K562 (cell line): ENCODE measurements around the gene HS3ST4. TPM values are rescaled to one million over a fixed set of nuclear protein-coding genes. Genes with fewer than 3 reads are reported as not detected.

Experiments
- CTCFL ChIP-seq: IDR thresholded peaks from 2 replicates; pipeline ENCODE4 v1.6.1; 2011; ENCODE audit warnings: borderline replicate concordance, low read depth, mild to moderate bottlenecking, moderate library complexity, low read length; ENCODE audit not compliant: insufficient read depth, poor library complexity, severe bottlenecking
- FOXK1 ChIP-seq: sonication (generic); formaldehyde crosslinking; IDR thresholded peaks from 2 replicates; pipeline ENCODE4 v1.8.0; 2022; ENCODE audit warnings: missing genetic modification reagents, mild to moderate bottlenecking, borderline replicate concordance
- KLF10 ChIP-seq: fragments of 250-450 bp; sonication (Bioruptor Pico); IDR thresholded peaks from 2 replicates; pipeline ENCODE4 v1.6.1; 2021; ENCODE audit warnings: matching md5 sums
- NR2C2 ChIP-seq, 2 experiments: fragments of 200-800 bp in 1 of 2; sonication (Bioruptor generic) in 1 of 2; sonication (generic) in 1 of 2; formaldehyde crosslinking in 1 of 2; IDR thresholded peaks; 2 replicates each; pipeline versions ENCODE4 v1.6.1 to v1.8.0; 2016 to 2022; ENCODE audit warnings: mild to moderate bottlenecking in 1 of 2, missing compliant biosample characterization in 1 of 2, missing genetic modification characterization in 1 of 2, missing genetic modification reagents in 1 of 2
- SMAD4 ChIP-seq: fragments of 250-450 bp; sonication (Bioruptor Pico); conservative IDR thresholded peaks from 2 replicates; pipeline ENCODE4 v1.8.0; 2021; ENCODE audit warnings: inconsistent platforms, mild to moderate bottlenecking, moderate library complexity
- TBP ChIP-seq: optimal IDR thresholded peaks from 2 replicates; pipeline ENCODE3; 2011; ENCODE audit warnings: low read depth, low read length, improper control_type of control experiment
- ZSCAN29 ChIP-seq: fragments of 450-650 bp; IDR thresholded peaks from 2 replicates; pipeline ENCODE4 v1.6.1; 2017
- polyA plus RNA-seq, 8 experiments: library from polyadenylated mRNA; depleted of rRNA in 4 of 8; stranded (reverse) in 5 of 8; unstranded in 3 of 8; fragments of >200 nt; fragmentation: Nextera tagmentation in 2 of 8; fragmentation: Illumina TruSeq in 1 of 8; extraction: Ambion mirVana in 2 of 8; extraction: Trizol in 1 of 8; gene quantifications; 2 replicates each; pipeline versions ENCODE4 v1.2.1 to v1.2.3, GENCODE V29; 2011 to 2014; ENCODE audit warnings: inconsistent platforms in 1 of 8, missing spikeins in 1 of 8
- total RNA-seq, 7 experiments: library from RNA; depleted of rRNA in 6 of 7; stranded (reverse); fragments of >200 nt in 6 of 7; fragmentation: Illumina TruSeq in 2 of 7; extraction: Trizol in 2 of 7; gene quantifications; 2 replicates each; pipeline versions ENCODE4 v1.2.1 to v1.2.3, GENCODE V29; 2011 to 2021; ENCODE audit warnings: low replicate concordance in 1 of 7
- TF ChIP-seq, protein P1 (sequence below): fragments of 250-450 bp; sonication (Bioruptor Pico); IDR thresholded peaks from 2 replicates; pipeline ENCODE4 v1.8.0; 2021; ENCODE audit warnings: moderate library complexity, mild to moderate bottlenecking, inconsistent platforms

The HS3ST4 gene
- total and polyA plus RNA-seq, 9 of the 15 experiments (the other 6 are each of a cell fraction or from before 2014, with no cell fraction given), result not detected

DNA sequence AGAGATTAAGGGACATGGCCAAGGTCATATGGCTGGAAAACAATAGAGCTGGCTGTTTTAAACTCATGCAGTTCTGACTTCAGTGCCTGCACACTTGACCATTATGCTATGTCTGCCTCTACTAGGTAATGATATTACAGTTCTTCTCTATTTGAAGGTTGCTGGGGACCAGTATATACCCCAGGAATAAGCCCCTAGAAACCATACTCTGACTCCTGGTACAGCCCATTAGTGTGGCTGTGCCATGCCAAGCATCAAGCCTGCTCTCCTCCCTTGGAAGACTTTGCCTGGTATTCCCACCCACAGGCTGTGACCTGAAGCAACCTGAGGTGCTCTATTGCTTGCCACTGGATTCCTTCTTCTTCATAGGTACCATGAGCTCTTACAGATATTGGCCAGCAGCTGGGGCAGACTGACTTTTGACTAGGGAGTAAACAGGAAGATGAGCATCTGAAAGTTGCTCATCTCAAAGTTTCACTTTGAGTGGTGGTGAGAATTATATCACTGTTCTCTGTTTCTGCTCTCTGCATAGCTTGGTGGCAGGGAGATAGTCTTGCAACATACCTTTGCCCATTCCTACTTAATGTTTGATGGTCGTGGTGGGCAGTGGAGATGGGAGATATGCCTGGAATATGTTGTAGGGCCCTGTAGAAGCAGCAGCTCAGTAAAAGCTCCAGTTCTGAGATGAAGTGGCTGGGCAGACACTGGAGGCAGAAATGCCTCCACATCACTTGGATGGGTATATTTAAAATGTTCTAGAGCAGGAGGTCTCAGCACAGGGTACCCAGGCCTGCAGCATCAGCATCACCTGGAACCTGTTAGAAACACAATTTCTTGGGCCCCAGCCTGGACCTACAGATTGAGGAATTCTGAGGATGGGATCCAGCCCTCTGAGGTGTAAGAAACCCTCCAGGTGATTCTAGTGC is 274.7 kb downstream of the HS3ST4 start (continued):
- TF ChIP-seq KLF10 (CRISPR knock-in tag) (no peak), FOXK1 (CRISPR knock-in tag) (no peak), NR2C2 (CRISPR knock-in tag; IDR thresholded peaks at IDR 0.05) (no peak), NR2C2 (tag; IDR thresholded peaks at IDR 0.05) (no peak), TBP (no peak), CTCFL (no peak), SMAD4 (CRISPR knock-in tag) (no peak), ZSCAN29 (no peak)
- TF ChIP-seq, protein P1, sequence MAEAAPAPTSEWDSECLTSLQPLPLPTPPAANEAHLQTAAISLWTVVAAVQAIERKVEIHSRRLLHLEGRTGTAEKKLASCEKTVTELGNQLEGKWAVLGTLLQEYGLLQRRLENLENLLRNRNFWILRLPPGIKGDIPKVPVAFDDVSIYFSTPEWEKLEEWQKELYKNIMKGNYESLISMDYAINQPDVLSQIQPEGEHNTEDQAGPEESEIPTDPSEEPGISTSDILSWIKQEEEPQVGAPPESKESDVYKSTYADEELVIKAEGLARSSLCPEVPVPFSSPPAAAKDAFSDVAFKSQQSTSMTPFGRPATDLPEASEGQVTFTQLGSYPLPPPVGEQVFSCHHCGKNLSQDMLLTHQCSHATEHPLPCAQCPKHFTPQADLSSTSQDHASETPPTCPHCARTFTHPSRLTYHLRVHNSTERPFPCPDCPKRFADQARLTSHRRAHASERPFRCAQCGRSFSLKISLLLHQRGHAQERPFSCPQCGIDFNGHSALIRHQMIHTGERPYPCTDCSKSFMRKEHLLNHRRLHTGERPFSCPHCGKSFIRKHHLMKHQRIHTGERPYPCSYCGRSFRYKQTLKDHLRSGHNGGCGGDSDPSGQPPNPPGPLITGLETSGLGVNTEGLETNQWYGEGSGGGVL (CRISPR knock-in tag), result no peak
